ENCODE measurements around the gene RRP36. TPM values are rescaled to one million over a fixed set of nuclear protein-coding genes. Genes with fewer than 3 reads are reported as not detected.
"Not testable (repeated sequence)": the region's sequence is repeated elsewhere in the genome, so short reads cannot be mapped to it uniquely, and the experiment has no call there.

Gene RRP36
- total RNA-seq, result 21.7 TPM

GRCh38 chr6:43021270-43022047 lies at the start of gene RRP36:
Gene RRP36, plus strand, starts transcription at chr6:43021623. Its CDS starts 32 bp downstream, at chr6:43021655.
- ATAC-seq (peak; percentile 95), DNase-seq (ENCODE audit: low spot score) (peak; percentile 83)

GRCh38 chr6:42971746-42972327 lies 49.6 kb upstream of the RRP36 start:
- no peak for ATAC-seq
- DNase-seq (ENCODE audit: low spot score), result no peak

GRCh38 chr6:42973926-42974325 lies 47.5 kb upstream of the RRP36 start:
- DNase-seq (ENCODE audit: low spot score), result no peak
- no peak for ATAC-seq

- DNase-seq (ENCODE audit: low spot score), result no peak
- ATAC-seq, result no peak
Measured at GRCh38 chr6:42974919-42975505, 46.4 kb upstream of the RRP36 start.

GRCh38 chr6:42978487-42978838 lies 43.0 kb upstream of the RRP36 start:
- DNase-seq (ENCODE audit: low spot score) (no peak), ATAC-seq (peak; percentile 58)

- DNase-seq (ENCODE audit: low spot score) (peak; percentile 89), ATAC-seq (peak; percentile 93)
Measured at GRCh38 chr6:42978839-42979522, 42.4 kb upstream of the RRP36 start, which contains the start of gene PEX6. Gene PEX6, minus strand, starts transcription at chr6:42979181. Its CDS starts 31 bp downstream, at chr6:42979150.

- DNase-seq (ENCODE audit: low spot score) (no peak), ATAC-seq (peak; percentile 12)
Measured at GRCh38 chr6:42979523-42980177, 41.8 kb upstream of the RRP36 start.

GRCh38 chr6:42981836-42982235 lies 39.6 kb upstream of the RRP36 start:
- no peak for DNase-seq (ENCODE audit: low spot score)
- no peak for ATAC-seq

GRCh38 chr6:42984001-42984923 lies 37.2 kb upstream of the RRP36 start, which contains the start of gene PPP2R5D:
Gene PPP2R5D, plus strand, starts transcription at chr6:42984570. Its CDS starts 108 bp downstream, at chr6:42984678.
- DNase-seq (ENCODE audit: low spot score), result peak; percentile 98
- peak; percentile 93 for ATAC-seq

GRCh38 chr6:42984924-42985475 lies 36.4 kb upstream of the RRP36 start:
- no peak for DNase-seq (ENCODE audit: low spot score)
- ATAC-seq, result no peak

GRCh38 chr6:42987533-42988451 lies 33.6 kb upstream of the RRP36 start:
- no peak for ATAC-seq
- DNase-seq (ENCODE audit: low spot score), result no peak

GRCh38 chr6:42988486-42989020 lies 32.9 kb upstream of the RRP36 start:
- ATAC-seq (no peak), DNase-seq (ENCODE audit: low spot score) (no peak)

- no peak for DNase-seq (ENCODE audit: low spot score)
- ATAC-seq, result no peak
Measured at GRCh38 chr6:42989923-42990322, 31.5 kb upstream of the RRP36 start.

GRCh38 chr6:42993445-42993844 lies 28.0 kb upstream of the RRP36 start:
- DNase-seq (ENCODE audit: low spot score), result no peak
- ATAC-seq, result no peak

- ATAC-seq (peak; percentile 68), DNase-seq (ENCODE audit: low spot score) (no peak)
Measured at GRCh38 chr6:42996513-42996912, 24.9 kb upstream of the RRP36 start.

- ATAC-seq, result peak; percentile 73
- not testable (repeated sequence) for DNase-seq (ENCODE audit: low spot score)
Measured at GRCh38 chr6:42998205-42998604, 23.2 kb upstream of the RRP36 start.

- ATAC-seq (no peak), DNase-seq (ENCODE audit: low spot score) (no peak)
Measured at GRCh38 chr6:43001843-43002242, 19.6 kb upstream of the RRP36 start.

GRCh38 chr6:43005844-43006243 lies 15.6 kb upstream of the RRP36 start:
- DNase-seq (ENCODE audit: low spot score) (no peak), ATAC-seq (no peak)
